WTC11 (cell line): ENCODE measurements around the gene KRCC1.

Experiments used
- ARID4B ChIP-seq: sonication (generic); formaldehyde crosslinking; IDR thresholded peaks from 2 replicates; pipeline ENCODE4 v1.8.0; 2023; ENCODE audit warnings: missing genetic modification reagents, mild to moderate bottlenecking, borderline replicate concordance
- CREB1 ChIP-seq: sonication (generic); formaldehyde crosslinking; IDR thresholded peaks from 2 replicates; pipeline ENCODE4 v1.8.0; 2023; ENCODE audit warnings: mild to moderate bottlenecking, missing genetic modification reagents
- CREM ChIP-seq: sonication (generic); formaldehyde crosslinking; IDR thresholded peaks from 2 replicates; pipeline ENCODE4 v1.8.1; 2022; ENCODE audit warnings: mild to moderate bottlenecking, missing genetic modification reagents, moderate library complexity
- FOXJ3 ChIP-seq: sonication (generic); formaldehyde crosslinking; IDR thresholded peaks from 2 replicates; pipeline ENCODE4 v1.9.0; 2021; ENCODE audit warnings: missing genetic modification reagents, mild to moderate bottlenecking, borderline replicate concordance
- NR2C2 ChIP-seq: sonication (generic); formaldehyde crosslinking; IDR thresholded peaks from 2 replicates; pipeline ENCODE4 v1.8.0; 2022; ENCODE audit warnings: mild to moderate bottlenecking, missing genetic modification reagents
- TEAD4 ChIP-seq: sonication (generic); formaldehyde crosslinking; IDR thresholded peaks from 2 replicates; pipeline ENCODE4 v1.8.0; 2022; ENCODE audit warnings: mild to moderate bottlenecking, missing genetic modification reagents
- TP53 ChIP-seq: sonication (generic); formaldehyde crosslinking; IDR thresholded peaks from 2 replicates; pipeline ENCODE4 v1.8.1; 2023; ENCODE audit warnings: mild to moderate bottlenecking, missing genetic modification reagents
- ZNF263 ChIP-seq: sonication (generic); formaldehyde crosslinking; IDR thresholded peaks from 2 replicates; pipeline ENCODE4 v1.8.1; 2022; ENCODE audit warnings: low read depth, mild to moderate bottlenecking, moderate library complexity, missing genetic modification reagents
- TF ChIP-seq, protein P1 (sequence below): fragments of 200-600 bp; IDR thresholded peaks from 2 replicates; pipeline ENCODE4 v1.8.0; 2022; ENCODE audit warnings: antibody characterized with exemption
- TF ChIP-seq, protein P2 (sequence below): sonication (generic); formaldehyde crosslinking; conservative IDR thresholded peaks from 2 replicates; pipeline ENCODE4 v1.8.1; 2022; ENCODE audit warnings: mild to moderate bottlenecking, missing genetic modification reagents

DNA sequence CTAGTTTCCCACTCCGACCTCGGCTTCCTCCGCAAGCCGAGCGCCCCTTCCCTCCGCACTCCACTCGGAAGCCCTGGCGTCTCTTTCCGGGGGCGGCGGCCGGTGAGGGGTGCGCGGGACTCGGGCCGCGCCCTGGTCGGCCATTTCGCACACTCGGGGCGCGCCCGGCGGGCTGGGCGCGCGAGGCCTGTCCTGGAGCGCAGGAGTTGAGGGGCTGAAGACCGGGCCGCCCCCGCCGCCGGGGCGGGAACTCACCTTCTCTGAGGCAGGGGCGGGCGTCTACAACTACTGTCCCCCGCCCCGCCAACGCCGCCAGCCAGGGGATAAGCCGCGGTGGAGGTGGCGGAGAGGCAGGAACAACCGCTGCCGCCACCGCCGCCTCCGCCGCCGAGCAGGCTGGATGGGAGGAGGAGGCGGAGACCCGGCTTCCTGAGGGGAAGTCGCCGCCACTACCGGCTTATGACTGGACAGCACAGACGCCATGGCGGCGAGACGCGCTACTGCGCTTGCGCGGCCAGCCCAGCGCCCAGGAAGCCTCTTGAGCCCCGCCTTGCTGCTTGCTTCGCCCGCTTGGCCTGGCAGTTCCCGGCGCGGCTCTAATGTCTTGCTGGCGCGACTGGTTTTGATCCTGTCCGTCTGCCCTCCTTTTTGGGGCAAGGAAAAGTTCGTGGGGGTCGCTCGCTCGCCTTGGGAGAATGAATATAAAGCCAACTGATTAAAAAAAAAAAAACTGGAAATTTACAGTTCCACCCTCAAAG lies at the start of gene KRCC1:
- TF ChIP-seq TP53 (CRISPR knock-in tag) (no peak), CREB1 (CRISPR knock-in tag) (no peak), ZNF263 (CRISPR knock-in tag) (no peak), ARID4B (no peak), TEAD4 (CRISPR knock-in tag) (no peak), CREM (CRISPR knock-in tag) (no peak; the same call in none of the 2 replicates), NR2C2 (CRISPR knock-in tag) (no peak; the same call in 1 of the 2 replicates), FOXJ3 (CRISPR knock-in tag) (no peak)
- TF ChIP-seq, protein P1, sequence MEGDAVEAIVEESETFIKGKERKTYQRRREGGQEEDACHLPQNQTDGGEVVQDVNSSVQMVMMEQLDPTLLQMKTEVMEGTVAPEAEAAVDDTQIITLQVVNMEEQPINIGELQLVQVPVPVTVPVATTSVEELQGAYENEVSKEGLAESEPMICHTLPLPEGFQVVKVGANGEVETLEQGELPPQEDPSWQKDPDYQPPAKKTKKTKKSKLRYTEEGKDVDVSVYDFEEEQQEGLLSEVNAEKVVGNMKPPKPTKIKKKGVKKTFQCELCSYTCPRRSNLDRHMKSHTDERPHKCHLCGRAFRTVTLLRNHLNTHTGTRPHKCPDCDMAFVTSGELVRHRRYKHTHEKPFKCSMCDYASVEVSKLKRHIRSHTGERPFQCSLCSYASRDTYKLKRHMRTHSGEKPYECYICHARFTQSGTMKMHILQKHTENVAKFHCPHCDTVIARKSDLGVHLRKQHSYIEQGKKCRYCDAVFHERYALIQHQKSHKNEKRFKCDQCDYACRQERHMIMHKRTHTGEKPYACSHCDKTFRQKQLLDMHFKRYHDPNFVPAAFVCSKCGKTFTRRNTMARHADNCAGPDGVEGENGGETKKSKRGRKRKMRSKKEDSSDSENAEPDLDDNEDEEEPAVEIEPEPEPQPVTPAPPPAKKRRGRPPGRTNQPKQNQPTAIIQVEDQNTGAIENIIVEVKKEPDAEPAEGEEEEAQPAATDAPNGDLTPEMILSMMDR = no peak
- TF ChIP-seq, protein P2, sequence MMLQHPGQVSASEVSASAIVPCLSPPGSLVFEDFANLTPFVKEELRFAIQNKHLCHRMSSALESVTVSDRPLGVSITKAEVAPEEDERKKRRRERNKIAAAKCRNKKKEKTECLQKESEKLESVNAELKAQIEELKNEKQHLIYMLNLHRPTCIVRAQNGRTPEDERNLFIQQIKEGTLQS (CRISPR knock-in tag) = no peak
